HepG2 (cell line): Measurements from ENCODE around the gene PSRC1. TPM values are rescaled to one million over a fixed set of nuclear protein-coding genes. Genes with fewer than 3 reads are reported as not detected.

ENCODE experiments used
- ADNP ChIP-seq: sonication (generic); formaldehyde crosslinking; IDR thresholded peaks from 2 replicates; pipeline ENCODE4 v1.4.0; 2020; ENCODE audit warnings: missing genetic modification reagents
- AGO1 ChIP-seq: fragments of 200-400 bp; formaldehyde crosslinking; IDR thresholded peaks from 2 replicates; pipeline ENCODE4 v1.6.1; 2017; ENCODE audit warnings: mild to moderate bottlenecking, low read depth, low read length, moderate library complexity; ENCODE audit not compliant: poor library complexity, severe bottlenecking
- ATAD3A ChIP-seq: sonication (generic); formaldehyde crosslinking; IDR thresholded peaks from 2 replicates; pipeline ENCODE4 v1.4.0; 2020; ENCODE audit warnings: missing genetic modification reagents
- CC2D1A ChIP-seq: sonication (generic); formaldehyde crosslinking; IDR thresholded peaks from 2 replicates; pipeline ENCODE4 v1.8.1; 2023; ENCODE audit warnings: mild to moderate bottlenecking, missing genetic modification reagents
- CSRNP1 ChIP-seq: sonication (generic); formaldehyde crosslinking; IDR thresholded peaks from 2 replicates; pipeline ENCODE4 v1.8.1; 2023; ENCODE audit warnings: mild to moderate bottlenecking, missing genetic modification reagents
- KAT2B ChIP-seq: fragments of 150-350 bp; IDR thresholded peaks from 2 replicates; pipeline ENCODE4 v1.6.1; 2014; ENCODE audit warnings: low read depth, low read length, borderline replicate concordance
- MED13 ChIP-seq: sonication (generic); formaldehyde crosslinking; IDR thresholded peaks from 2 replicates; pipeline ENCODE4 v1.5.0; 2020; ENCODE audit warnings: missing genetic modification reagents
- MTF2 ChIP-seq: sonication (generic); formaldehyde crosslinking; IDR thresholded peaks from 2 replicates; pipeline ENCODE4 v1.5.0; 2020; ENCODE audit warnings: missing genetic modification reagents, borderline replicate concordance
- NFKB2 ChIP-seq: sonication (generic); formaldehyde crosslinking; IDR thresholded peaks from 2 replicates; pipeline ENCODE4 v1.4.0; 2020; ENCODE audit warnings: missing genetic modification reagents, borderline replicate concordance
- POLR2G ChIP-seq: fragments of 200-400 bp; formaldehyde crosslinking; IDR thresholded peaks from 2 replicates; pipeline ENCODE4 v1.6.1; 2018; ENCODE audit warnings: mild to moderate bottlenecking, low read depth, low read length, moderate library complexity
- ZNF224 ChIP-seq: sonication (generic); formaldehyde crosslinking; IDR thresholded peaks from 2 replicates; pipeline ENCODE4 v1.5.0; 2020; ENCODE audit warnings: mild to moderate bottlenecking, missing genetic modification reagents
- ZNF460 ChIP-seq: sonication (generic); formaldehyde crosslinking; IDR thresholded peaks from 2 replicates; pipeline ENCODE4 v1.5.1; 2020; ENCODE audit warnings: missing genetic modification reagents, mild to moderate bottlenecking, borderline replicate concordance
- ZNF576 ChIP-seq: sonication (generic); formaldehyde crosslinking; IDR thresholded peaks from 2 replicates; pipeline ENCODE4 v1.4.0; 2020; ENCODE audit warnings: mild to moderate bottlenecking, missing genetic modification reagents
- ZNF607 ChIP-seq: sonication (generic); formaldehyde crosslinking; IDR thresholded peaks from 2 replicates; pipeline ENCODE4 v1.5.1; 2020; ENCODE audit warnings: missing genetic modification reagents, mild to moderate bottlenecking, borderline replicate concordance
- ZNF652 ChIP-seq: IDR thresholded peaks from 2 replicates; pipeline ENCODE4 v1.6.1; 2016; ENCODE audit warnings: low read depth, borderline replicate concordance
- ZNF747 ChIP-seq: sonication (generic); formaldehyde crosslinking; IDR thresholded peaks from 2 replicates; pipeline ENCODE4 v1.8.1; 2023; ENCODE audit warnings: missing genetic modification reagents, mild to moderate bottlenecking, borderline replicate concordance
- ZNF878 ChIP-seq: sonication (generic); formaldehyde crosslinking; IDR thresholded peaks from 2 replicates; pipeline ENCODE4 v1.8.1; 2023; ENCODE audit warnings: mild to moderate bottlenecking, missing genetic modification reagents, moderate library complexity
- polyA plus RNA-seq, 8 experiments: library from polyadenylated mRNA; depleted of rRNA in 3 of 8; stranded (reverse) in 7 of 8; unstranded in 1 of 8; fragments of >200 nt; fragmentation: Illumina TruSeq in 4 of 8; extraction: Trizol in 4 of 8; gene quantifications; 2 replicates each; pipeline versions ENCODE4 v1.2.1 to v1.2.3, GENCODE V29; 2011 to 2016; ENCODE audit warnings: low read depth in 4 of 8, missing spikeins in 1 of 8, mixed read lengths in 1 of 8; ENCODE audit not compliant: insufficient read depth in 1 of 8
- total RNA-seq, 5 experiments: library from RNA; depleted of rRNA; stranded (reverse); fragments of >200 nt; fragmentation: Illumina TruSeq; extraction: Trizol; gene quantifications; 2 replicates each; pipeline ENCODE4 v1.2.3, GENCODE V29; 2016; ENCODE audit warnings: low read depth in 1 of 5
- TF ChIP-seq, protein P1 (sequence below): sonication (generic); formaldehyde crosslinking; IDR thresholded peaks from 2 replicates; pipeline ENCODE4 v1.5.0; 2020; ENCODE audit warnings: mild to moderate bottlenecking, missing genetic modification reagents, moderate library complexity
- TF ChIP-seq, protein P2 (sequence below): sonication (generic); formaldehyde crosslinking; IDR thresholded peaks from 2 replicates; pipeline ENCODE4 v1.5.0; 2020; ENCODE audit warnings: missing genetic modification reagents
- TF ChIP-seq, protein P3 (sequence below): sonication (generic); formaldehyde crosslinking; IDR thresholded peaks from 2 replicates; pipeline ENCODE4 v1.8.1; 2023; ENCODE audit warnings: missing genetic modification reagents, inconsistent platforms, borderline replicate concordance

Gene PSRC1
- total and polyA plus RNA-seq, 2 of the 13 experiments (the other 11 are each of a cell fraction or from before 2014, with no cell fraction given) = 28.6 to 30.3 TPM

- TF ChIP-seq ATAD3A (no peak), CC2D1A (CRISPR knock-in tag) (no peak), POLR2G (no peak), KAT2B (no peak), MTF2 (CRISPR knock-in tag) (no peak), ZNF607 (CRISPR knock-in tag) (no peak), ZNF576 (CRISPR knock-in tag) (no peak), ZNF460 (CRISPR knock-in tag) (no peak), ZNF224 (CRISPR knock-in tag) (no peak), MED13 (no peak), ZNF747 (CRISPR knock-in tag) (no peak), NFKB2 (CRISPR knock-in tag) (peak; percentile 89; the same call in 1 of the 2 replicates), ADNP (CRISPR knock-in tag) (no peak), ZNF652 (CRISPR knock-in tag) (peak; percentile 66), AGO1 (no peak), ZNF878 (CRISPR knock-in tag) (no peak; the same call in 1 of the 2 replicates), CSRNP1 (0 out of 2 replicates have a peak, but pooled peaks have one; percentile 16)
- TF ChIP-seq, protein P1, sequence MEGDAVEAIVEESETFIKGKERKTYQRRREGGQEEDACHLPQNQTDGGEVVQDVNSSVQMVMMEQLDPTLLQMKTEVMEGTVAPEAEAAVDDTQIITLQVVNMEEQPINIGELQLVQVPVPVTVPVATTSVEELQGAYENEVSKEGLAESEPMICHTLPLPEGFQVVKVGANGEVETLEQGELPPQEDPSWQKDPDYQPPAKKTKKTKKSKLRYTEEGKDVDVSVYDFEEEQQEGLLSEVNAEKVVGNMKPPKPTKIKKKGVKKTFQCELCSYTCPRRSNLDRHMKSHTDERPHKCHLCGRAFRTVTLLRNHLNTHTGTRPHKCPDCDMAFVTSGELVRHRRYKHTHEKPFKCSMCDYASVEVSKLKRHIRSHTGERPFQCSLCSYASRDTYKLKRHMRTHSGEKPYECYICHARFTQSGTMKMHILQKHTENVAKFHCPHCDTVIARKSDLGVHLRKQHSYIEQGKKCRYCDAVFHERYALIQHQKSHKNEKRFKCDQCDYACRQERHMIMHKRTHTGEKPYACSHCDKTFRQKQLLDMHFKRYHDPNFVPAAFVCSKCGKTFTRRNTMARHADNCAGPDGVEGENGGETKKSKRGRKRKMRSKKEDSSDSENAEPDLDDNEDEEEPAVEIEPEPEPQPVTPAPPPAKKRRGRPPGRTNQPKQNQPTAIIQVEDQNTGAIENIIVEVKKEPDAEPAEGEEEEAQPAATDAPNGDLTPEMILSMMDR (CRISPR knock-in tag) = peak; percentile 99
- TF ChIP-seq, protein P2, sequence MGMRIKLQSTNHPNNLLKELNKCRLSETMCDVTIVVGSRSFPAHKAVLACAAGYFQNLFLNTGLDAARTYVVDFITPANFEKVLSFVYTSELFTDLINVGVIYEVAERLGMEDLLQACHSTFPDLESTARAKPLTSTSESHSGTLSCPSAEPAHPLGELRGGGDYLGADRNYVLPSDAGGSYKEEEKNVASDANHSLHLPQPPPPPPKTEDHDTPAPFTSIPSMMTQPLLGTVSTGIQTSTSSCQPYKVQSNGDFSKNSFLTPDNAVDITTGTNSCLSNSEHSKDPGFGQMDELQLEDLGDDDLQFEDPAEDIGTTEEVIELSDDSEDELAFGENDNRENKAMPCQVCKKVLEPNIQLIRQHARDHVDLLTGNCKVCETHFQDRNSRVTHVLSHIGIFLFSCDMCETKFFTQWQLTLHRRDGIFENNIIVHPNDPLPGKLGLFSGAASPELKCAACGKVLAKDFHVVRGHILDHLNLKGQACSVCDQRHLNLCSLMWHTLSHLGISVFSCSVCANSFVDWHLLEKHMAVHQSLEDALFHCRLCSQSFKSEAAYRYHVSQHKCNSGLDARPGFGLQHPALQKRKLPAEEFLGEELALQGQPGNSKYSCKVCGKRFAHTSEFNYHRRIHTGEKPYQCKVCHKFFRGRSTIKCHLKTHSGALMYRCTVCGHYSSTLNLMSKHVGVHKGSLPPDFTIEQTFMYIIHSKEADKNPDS (CRISPR knock-in tag) = no peak
- TF ChIP-seq, protein P3, sequence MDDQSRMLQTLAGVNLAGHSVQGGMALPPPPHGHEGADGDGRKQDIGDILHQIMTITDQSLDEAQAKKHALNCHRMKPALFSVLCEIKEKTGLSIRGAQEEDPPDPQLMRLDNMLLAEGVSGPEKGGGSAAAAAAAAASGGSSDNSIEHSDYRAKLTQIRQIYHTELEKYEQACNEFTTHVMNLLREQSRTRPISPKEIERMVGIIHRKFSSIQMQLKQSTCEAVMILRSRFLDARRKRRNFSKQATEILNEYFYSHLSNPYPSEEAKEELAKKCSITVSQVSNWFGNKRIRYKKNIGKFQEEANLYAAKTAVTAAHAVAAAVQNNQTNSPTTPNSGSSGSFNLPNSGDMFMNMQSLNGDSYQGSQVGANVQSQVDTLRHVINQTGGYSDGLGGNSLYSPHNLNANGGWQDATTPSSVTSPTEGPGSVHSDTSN (CRISPR knock-in tag) = no peak
Observed at GRCh38 chr1:109263597-109264378, 19.2 kb downstream of the PSRC1 start (continued).
